Panc1 (cell line): ENCODE results near the gene PDIK1L.

Experiments
- CTCF ChIP-seq: fragments of 450-650 bp; IDR thresholded peaks from 2 replicates; pipeline ENCODE4 v1.5.1; 2017; ENCODE audit warnings: mild to moderate bottlenecking
- REST ChIP-seq, 2 experiments: IDR thresholded peaks; 2 replicates each; pipeline ENCODE4 v1.6.1; 2011 to 2012; ENCODE audit warnings: low read depth in 2 of 2, control low read depth in 1 of 2, low read length in 1 of 2, mild to moderate bottlenecking in 1 of 2, moderate library complexity in 1 of 2; ENCODE audit not compliant: insufficient read depth in 1 of 2
- SIN3A ChIP-seq: IDR thresholded peaks from 2 replicates; pipeline ENCODE4 v1.6.1; 2012; ENCODE audit warnings: low read depth, mild to moderate bottlenecking, low read length, moderate library complexity, borderline replicate concordance; ENCODE audit not compliant: insufficient read depth
- TCF7L2 ChIP-seq: IDR thresholded peaks from 2 replicates; pipeline ENCODE4 v1.6.1; 2011; ENCODE audit warnings: mild to moderate bottlenecking, low read depth, low read length, inconsistent platforms

- no peak for TF ChIP-seq CTCF
- TF ChIP-seq REST (IDR thresholded peaks at IDR 0.05; ENCODE audit: insufficient read depth in 1 of 2, low read depth in 2 of 2, low read length in 1 of 2): no peak
- no peak for TF ChIP-seq SIN3A
- no peak for TF ChIP-seq TCF7L2
Measured at GRCh38 chr1:26154750-26155149, 43.1 kb downstream of the PDIK1L start.
